GM20000 (cell line): ENCODE data around the gene KLHDC10.

Source experiments
- DNase-seq: peaks from one replicate; pipeline ENCODE4 v3.0.0; 2012; ENCODE audit warnings: low spot score
- TF ChIP-seq, protein P1 (sequence below): IDR thresholded peaks from 2 replicates; pipeline ENCODE4 v1.5.1; 2012; ENCODE audit warnings: mild to moderate bottlenecking, control low read depth; ENCODE audit errors: extremely low read depth, missing control alignments

KLHDC10 gene, protein sequence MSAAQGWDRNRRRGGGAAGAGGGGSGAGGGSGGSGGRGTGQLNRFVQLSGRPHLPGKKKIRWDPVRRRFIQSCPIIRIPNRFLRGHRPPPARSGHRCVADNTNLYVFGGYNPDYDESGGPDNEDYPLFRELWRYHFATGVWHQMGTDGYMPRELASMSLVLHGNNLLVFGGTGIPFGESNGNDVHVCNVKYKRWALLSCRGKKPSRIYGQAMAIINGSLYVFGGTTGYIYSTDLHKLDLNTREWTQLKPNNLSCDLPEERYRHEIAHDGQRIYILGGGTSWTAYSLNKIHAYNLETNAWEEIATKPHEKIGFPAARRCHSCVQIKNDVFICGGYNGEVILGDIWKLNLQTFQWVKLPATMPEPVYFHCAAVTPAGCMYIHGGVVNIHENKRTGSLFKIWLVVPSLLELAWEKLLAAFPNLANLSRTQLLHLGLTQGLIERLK

DNA sequence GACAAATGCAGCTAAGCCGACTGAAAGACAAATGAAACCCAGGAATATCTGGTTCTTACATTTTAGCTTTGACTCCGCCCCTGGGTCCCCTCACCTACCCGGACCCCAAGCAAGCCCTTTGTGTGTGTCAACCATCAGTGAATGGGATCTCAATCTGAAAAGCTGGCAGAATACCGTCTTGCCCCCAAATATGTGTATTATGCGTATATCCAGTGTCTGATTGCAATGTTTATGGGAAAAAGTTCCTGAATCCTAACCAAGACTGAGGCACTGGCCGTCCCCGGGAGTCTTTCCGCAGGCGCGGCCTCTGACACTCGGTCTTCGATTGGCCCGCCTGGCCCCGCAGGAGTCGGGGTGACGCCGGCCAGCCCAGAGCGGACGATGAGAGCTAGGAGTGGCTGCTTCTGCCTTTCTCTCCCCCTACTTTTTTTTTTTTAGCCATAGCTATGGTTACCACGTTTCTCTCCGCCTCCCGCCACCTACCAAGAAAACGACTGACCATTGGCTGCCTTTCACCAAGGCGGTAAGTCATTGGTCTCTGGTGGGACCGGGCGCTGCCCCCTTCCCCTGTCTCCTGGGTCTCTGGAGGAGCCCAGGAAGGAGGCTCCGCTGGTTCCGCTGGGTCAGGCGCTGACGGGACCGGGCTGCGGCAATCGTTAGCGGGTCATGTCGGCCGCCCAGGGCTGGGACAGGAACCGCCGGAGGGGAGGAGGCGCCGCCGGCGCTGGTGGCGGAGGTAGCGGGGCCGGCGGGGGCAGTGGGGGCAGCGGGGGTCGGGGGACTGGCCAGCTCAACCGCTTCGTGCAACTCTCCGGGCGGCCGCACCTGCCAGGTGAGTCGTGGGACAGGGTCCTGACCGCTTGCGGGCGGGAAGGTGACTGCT, at the start of gene KLHDC10:
Gene KLHDC10 (plus strand): TSS at position 557 of the 883 bp plus-strand sequence. CDS start 110 bp downstream, at position 667.
- TF ChIP-seq, protein P1, sequence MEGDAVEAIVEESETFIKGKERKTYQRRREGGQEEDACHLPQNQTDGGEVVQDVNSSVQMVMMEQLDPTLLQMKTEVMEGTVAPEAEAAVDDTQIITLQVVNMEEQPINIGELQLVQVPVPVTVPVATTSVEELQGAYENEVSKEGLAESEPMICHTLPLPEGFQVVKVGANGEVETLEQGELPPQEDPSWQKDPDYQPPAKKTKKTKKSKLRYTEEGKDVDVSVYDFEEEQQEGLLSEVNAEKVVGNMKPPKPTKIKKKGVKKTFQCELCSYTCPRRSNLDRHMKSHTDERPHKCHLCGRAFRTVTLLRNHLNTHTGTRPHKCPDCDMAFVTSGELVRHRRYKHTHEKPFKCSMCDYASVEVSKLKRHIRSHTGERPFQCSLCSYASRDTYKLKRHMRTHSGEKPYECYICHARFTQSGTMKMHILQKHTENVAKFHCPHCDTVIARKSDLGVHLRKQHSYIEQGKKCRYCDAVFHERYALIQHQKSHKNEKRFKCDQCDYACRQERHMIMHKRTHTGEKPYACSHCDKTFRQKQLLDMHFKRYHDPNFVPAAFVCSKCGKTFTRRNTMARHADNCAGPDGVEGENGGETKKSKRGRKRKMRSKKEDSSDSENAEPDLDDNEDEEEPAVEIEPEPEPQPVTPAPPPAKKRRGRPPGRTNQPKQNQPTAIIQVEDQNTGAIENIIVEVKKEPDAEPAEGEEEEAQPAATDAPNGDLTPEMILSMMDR, result no peak
- DNase-seq, result peak; percentile 98

DNA sequence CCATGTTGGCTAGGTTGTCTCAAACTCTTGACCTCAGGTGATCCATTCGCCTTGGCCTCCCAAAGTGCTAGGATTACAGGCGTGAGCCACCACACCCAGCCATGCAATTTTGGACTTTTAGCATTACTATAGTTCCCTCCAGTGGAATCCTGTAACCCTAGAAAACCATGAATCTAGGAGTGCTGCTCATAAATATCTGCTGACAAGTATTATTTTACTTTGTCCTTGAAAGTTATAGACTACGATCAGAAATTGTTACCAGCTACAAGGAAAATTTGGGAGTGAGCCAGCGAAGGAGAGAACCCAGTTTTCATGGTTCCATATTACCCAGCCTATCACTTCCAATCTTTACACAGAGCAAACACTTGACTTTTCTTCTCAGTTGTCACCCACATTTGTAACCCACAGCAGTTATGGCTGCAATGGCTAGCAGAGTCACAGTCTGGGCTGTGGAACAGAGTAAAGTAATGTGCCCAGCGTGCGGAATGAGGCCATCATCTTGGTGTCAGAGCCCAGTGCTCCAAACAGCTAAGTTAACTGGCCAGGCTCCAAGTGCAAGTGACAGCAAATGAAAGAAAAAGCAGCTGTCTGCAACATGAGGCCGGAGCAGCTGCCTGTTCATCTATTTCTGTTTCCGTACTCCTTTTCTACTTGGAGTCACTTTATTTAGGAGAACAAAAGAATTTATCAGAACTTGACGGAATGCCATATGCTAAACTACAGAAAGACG, 49.1 kb upstream of the KLHDC10 start:
- DNase-seq, result no peak
- TF ChIP-seq, protein P1, result no peak

DNA sequence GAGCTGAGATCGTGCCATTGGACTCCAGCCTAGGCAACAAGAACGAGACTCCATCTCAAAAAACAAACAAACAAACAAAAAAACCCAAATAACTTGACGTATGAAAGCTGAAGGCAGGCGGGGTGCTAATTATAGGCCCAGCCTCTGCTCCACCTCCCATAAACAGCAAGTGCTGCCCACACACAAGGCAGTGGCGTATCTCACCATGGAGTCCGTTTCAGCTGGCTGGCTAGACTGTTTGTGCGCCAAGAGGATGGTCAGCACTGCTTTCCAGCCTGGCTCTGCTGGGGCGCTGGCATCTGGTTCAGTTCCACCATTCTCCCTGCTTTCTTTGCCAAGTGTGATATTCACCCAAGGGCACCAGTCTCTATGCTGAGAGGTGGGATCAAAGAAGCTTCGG, 48.2 kb upstream of the KLHDC10 start:
- TF ChIP-seq, protein P1, result no peak
- no peak for DNase-seq

DNA sequence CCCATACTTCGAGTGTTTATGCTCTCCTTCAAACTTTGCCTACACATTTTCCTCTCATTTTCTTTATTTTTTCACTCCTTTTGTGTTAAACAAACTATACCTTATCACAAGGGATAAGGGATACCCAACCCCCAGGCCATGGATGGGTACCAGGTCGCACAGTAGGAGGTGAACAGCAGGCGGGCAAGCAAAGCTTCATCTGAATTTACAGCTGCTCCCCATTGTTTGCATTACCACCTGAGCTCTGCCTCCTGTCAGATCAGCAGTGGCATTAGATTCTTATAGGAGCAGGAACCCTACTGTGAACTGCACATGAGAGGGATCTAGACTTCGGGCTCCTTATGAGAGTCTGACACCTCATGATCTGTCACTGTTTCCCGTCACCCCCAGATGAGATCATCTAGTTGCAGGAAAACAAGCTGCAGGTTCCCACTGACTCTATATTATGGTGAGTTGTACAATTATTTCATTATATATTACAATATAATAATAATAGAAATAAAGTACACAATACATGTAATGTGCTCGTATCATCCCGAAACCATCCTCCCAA, 47.6 kb upstream of the KLHDC10 start:
- TF ChIP-seq, protein P1, result no peak
- DNase-seq, result no peak

DNA sequence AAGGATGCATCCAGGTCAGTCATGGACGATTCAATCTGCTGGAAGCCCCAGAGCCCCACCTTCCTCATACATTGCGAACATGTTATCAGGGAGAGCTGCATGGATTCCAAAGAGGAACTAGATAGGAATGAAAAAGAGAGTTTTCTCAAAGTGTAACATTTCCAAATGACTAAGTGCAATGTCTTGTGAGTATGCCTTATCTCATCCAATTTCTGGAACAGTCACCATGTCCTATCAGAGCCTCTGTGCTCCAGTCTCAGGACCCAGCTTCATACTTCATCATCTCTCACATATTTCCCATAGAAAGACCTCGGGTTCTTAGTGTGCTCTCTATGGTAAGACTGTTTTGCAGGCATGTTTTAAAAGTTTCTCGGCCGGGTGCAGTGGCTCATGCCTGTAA, 45.9 kb upstream of the KLHDC10 start:
- DNase-seq, result no peak
- TF ChIP-seq, protein P1, result no peak

DNA sequence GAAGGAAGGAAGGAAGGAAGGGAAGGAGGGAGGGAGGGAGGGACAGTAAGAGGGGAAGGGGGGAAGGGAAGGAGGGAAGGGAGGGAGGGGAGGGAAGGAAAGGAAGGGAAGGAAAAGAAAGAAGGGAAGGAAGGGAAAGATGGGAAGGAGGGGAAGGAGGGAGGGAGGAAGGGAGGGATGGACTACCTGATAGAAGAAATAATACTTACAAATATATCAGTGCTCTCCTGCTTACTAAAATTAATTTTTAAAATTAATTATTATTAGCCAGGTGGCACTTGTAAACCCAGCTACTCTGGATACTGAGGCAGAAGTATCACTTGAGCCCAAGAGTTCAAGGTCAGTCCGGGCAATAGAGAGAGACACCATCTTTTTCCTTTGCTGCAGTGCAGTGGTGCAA, 37.6 kb upstream of the KLHDC10 start:
- no peak for DNase-seq
- TF ChIP-seq, protein P1, result no peak
